Panc1 (cell line): Measurements from ENCODE around the gene COG2. TPM values are rescaled to one million over a fixed set of nuclear protein-coding genes. Genes with fewer than 3 reads are reported as not detected.

Experiments used
- ATAC-seq: fragments of 200-7000 bp; cut with Tn5 transposase; 2 replicates; pipeline ENCODE4 v1.9.1; 2020; ENCODE audit warnings: mild to moderate bottlenecking, moderate library complexity
- BruUV-seq: library from RNA; stranded (reverse); fragments of 400-500 nt; replicated peaks from 2 replicates; lab custom pipeline; 2021; lab: Mats Ljungman, UMichigan
- CTCF ChIA-PET: fragments of 300-600 bp; sonication (Branson Sonifier 250); formaldehyde crosslinking; loops from one replicate; lab custom pipeline; 2022; ENCODE audit warnings: antibody characterized with exemption; lab: Charles Lee
- POLR2A ChIA-PET: fragments of 300-600 bp; sonication (Branson Sonifier 250); formaldehyde crosslinking; loops from one replicate; lab custom pipeline; 2022; ENCODE audit warnings: antibody characterized with exemption; lab: Charles Lee
- DNase-seq: peaks from one replicate; pipeline ENCODE4 v3.0.0-alpha.2; 2010; ENCODE audit warnings: low read depth, low spot score
- H3K27ac ChIP-seq: 2 replicates; pipeline ENCODE4 v1.5.1; 2011; ENCODE audit warnings: mild to moderate bottlenecking, low read length, inconsistent platforms
- H3K27me3 ChIP-seq: fragments of 200-500 bp; sonication (Bioruptor generic); 2 replicates; pipeline ENCODE4 v1.6.0; 2014; ENCODE audit warnings: low read length, inconsistent platforms; ENCODE audit not compliant: control insufficient read depth, insufficient read depth
- H3K36me3 ChIP-seq: fragments of 200-500 bp; sonication (Bioruptor generic); 2 replicates; pipeline ENCODE4 v1.5.1; 2014; ENCODE audit warnings: inconsistent platforms, mild to moderate bottlenecking, low read length, moderate library complexity; ENCODE audit not compliant: control insufficient read depth, insufficient read depth
- H3K4me1 ChIP-seq: 2 replicates; pipeline ENCODE4 v1.5.1; 2011; ENCODE audit warnings: inconsistent platforms, mild to moderate bottlenecking, low read length, moderate library complexity; ENCODE audit not compliant: control insufficient read depth, insufficient read depth
- H3K4me3 ChIP-seq, 2 experiments: 2 replicates each; pipeline ENCODE4 v1.5.1; 2011 to 2012; ENCODE audit warnings: low read depth in 2 of 2, low read length in 2 of 2, mild to moderate bottlenecking in 2 of 2, inconsistent platforms in 1 of 2, moderate library complexity in 1 of 2
- H3K9me3 ChIP-seq: fragments of 200-500 bp; sonication (Bioruptor generic); 2 replicates; pipeline ENCODE4 v1.5.1; 2014; ENCODE audit warnings: low read depth, mild to moderate bottlenecking, inconsistent platforms, low read length, moderate library complexity; ENCODE audit not compliant: control insufficient read depth, insufficient read depth
- CTCF ChIP-seq: fragments of 450-650 bp; IDR thresholded peaks from 2 replicates; pipeline ENCODE4 v1.5.1; 2017; ENCODE audit warnings: mild to moderate bottlenecking
- POLR2AphosphoS5 ChIP-seq: IDR thresholded peaks from 2 replicates; pipeline ENCODE4 v1.6.1; 2012; ENCODE audit warnings: mild to moderate bottlenecking, low read depth, low read length, moderate library complexity
- REST ChIP-seq, 2 experiments: IDR thresholded peaks; 2 replicates each; pipeline ENCODE4 v1.6.1; 2011 to 2012; ENCODE audit warnings: low read depth in 2 of 2, control low read depth in 1 of 2, low read length in 1 of 2, mild to moderate bottlenecking in 1 of 2, moderate library complexity in 1 of 2; ENCODE audit not compliant: insufficient read depth in 1 of 2
- SIN3A ChIP-seq: IDR thresholded peaks from 2 replicates; pipeline ENCODE4 v1.6.1; 2012; ENCODE audit warnings: low read depth, mild to moderate bottlenecking, low read length, moderate library complexity, borderline replicate concordance; ENCODE audit not compliant: insufficient read depth
- TCF7L2 ChIP-seq: IDR thresholded peaks from 2 replicates; pipeline ENCODE4 v1.6.1; 2011; ENCODE audit warnings: mild to moderate bottlenecking, low read depth, low read length, inconsistent platforms
- in situ Hi-C: cut with HindIII; loops from 2 replicates; pipeline ENCODE4 v1.10.0; 2016; ENCODE audit warnings: low sequenced_read_pairs, low pct_unique_long_range_greater_than_20kb
- intact Hi-C: fragments of 100-400 bp; cut with micrococcal nuclease; formaldehyde crosslinking; loops from one replicate; pipeline ENCODE4 v1.10.0; 2022; ENCODE audit not compliant: unreplicated experiment
- total RNA-seq: library from RNA; stranded (reverse); gene quantifications from one replicate; pipeline ENCODE4 v1.2.1, GENCODE V29; 2021; ENCODE audit not compliant: unreplicated experiment

Gene COG2
- total RNA-seq, 1 experiment from 2014 or later = 20.5 TPM

GRCh38 chr1:230706020-230706699 is 63.9 kb downstream of the COG2 start:
- H3K27me3 ChIP-seq = no peaks in the 10 kb centered on the region
- ChIA-PET POLR2A (no interaction called here), CTCF (no interaction called here)
- DNase-seq (no peak), ATAC-seq (no peak)
- no peak overlapping the region for H3K27ac ChIP-seq
- no TSS peak for BruUV-seq
- H3K4me1 ChIP-seq = no peaks in the 10 kb centered on the region
- intact Hi-C loops = no loop called here
- no peaks in the 10 kb centered on the region for H3K36me3 ChIP-seq
- TF ChIP-seq REST (IDR thresholded peaks at IDR 0.05; ENCODE audit: insufficient read depth in 1 of 2, low read depth in 2 of 2, low read length in 1 of 2) (no peak), TCF7L2 (no peak), CTCF (no peak), SIN3A (no peak), POLR2AphosphoS5 (no peak)
- H3K9me3 ChIP-seq = no peaks in the 10 kb centered on the region
- in situ Hi-C loops = no loop called here
- no peak overlapping the region for H3K4me3 ChIP-seq

- TF ChIP-seq TCF7L2 (no peak), REST (IDR thresholded peaks at IDR 0.05; ENCODE audit: insufficient read depth in 1 of 2, low read depth in 2 of 2, low read length in 1 of 2) (no peak), CTCF (no peak), SIN3A (no peak), POLR2AphosphoS5 (no peak)
- no peaks in the 10 kb centered on the region for H3K36me3 ChIP-seq
- H3K27ac ChIP-seq = no peak overlapping the region
- CTCF ChIA-PET = no interaction called here
- H3K4me1 ChIP-seq = no peaks in the 10 kb centered on the region
- ATAC-seq = no peak
- intact Hi-C loops (no loop called here), in situ Hi-C loops (no loop called here)
- H3K27me3 ChIP-seq = no peaks in the 10 kb centered on the region
- DNase-seq = no peak
- no TSS peak for BruUV-seq
- H3K9me3 ChIP-seq = no peaks in the 10 kb centered on the region
- no peak overlapping the region for H3K4me3 ChIP-seq
- POLR2A ChIA-PET = no interaction called here
Observed at GRCh38 chr1:230706887-230707731, 64.8 kb downstream of the COG2 start.
